ENCODE data around the gene ZNF813. TPM values are rescaled to one million over a fixed set of nuclear protein-coding genes. Genes with fewer than 3 reads are reported as not detected.

The ZNF813 gene
- total RNA-seq, 1 experiment from 2014 or later = not detected

DNA sequence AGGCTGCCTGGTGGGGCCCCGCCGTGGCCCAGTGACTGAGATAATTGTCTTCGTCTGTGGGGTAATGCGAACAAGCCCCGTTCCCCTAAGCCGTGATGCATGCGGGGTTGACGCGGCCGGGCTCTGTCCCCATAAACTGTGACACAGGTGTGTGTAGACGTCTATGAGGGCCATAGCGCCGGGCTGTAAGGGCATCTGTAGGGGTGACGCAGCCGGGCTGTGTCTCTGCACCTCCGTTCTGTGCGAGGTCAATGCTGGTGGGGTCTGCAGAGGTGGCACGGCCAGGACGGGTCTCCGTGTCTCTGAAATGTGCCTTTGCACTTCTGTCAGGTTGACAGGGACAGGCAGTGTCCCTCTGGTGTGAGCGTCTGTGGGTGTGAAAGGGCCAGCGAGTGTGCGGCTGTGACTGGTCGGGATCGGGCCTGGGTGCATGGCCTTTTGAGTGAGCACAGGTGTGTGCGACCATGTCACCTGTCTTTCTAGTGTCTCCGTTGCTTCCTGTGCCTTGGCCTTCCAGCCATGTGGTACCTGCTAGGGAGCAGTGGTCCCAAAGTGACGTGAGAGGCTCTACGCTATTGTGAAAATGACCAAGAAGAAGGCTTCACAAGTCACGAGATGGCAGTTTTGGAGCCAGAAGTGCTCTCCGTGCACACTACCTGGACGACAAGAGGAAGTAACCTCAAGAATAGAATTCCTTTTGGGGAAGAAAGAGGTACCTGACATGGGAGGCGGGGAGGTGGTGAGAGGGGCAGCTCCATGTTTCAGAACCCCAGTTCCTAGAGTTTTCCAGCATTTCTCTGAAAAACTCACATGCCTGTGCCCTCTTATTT, 54.1 kb downstream of the ZNF813 start:
- Histone ChIP-seq H4K20me1 (ENCODE audit: insufficient read depth) (no peaks in the 10 kb centered on the region), H3K9ac (ENCODE audit: low read length) (no peak overlapping the region), H3K9me2 (ENCODE audit: insufficient read depth) (no peaks in the 10 kb centered on the region), H3K9me3 (ENCODE audit: control insufficient read depth in 1 of 2, insufficient read depth in 1 of 2, low read depth in 1 of 2, low read length in 2 of 2) (peaks cover 4 to 10% of the 10 kb centered on the region in 2 experiments; a peak in 2 of 4 replicates), H3K4me1 (ENCODE audit: control insufficient read depth in 1 of 2, insufficient read depth in 2 of 2, low read length in 2 of 2) (no peaks in the 10 kb centered on the region), H2AFZ (ENCODE audit: low read depth, low read length, poor library complexity, severe bottlenecking) (no peak overlapping the region), H3K36me3 (ENCODE audit: control insufficient read depth in 1 of 2, insufficient read depth in 2 of 2, low read length in 2 of 2) (no peaks in the 10 kb centered on the region), H3K4me2 (ENCODE audit: low read length) (no peak overlapping the region), H3K79me2 (ENCODE audit: insufficient read depth, low read length) (no peaks in the 10 kb centered on the region), H3K4me3 (replicated peaks in 1 of 2; ENCODE audit: low read depth in 1 of 2, low read length in 2 of 2) (no peak overlapping the region), H3K27ac (ENCODE audit: low read depth, low read length) (no peak overlapping the region), H3K27me3 (ENCODE audit: insufficient read depth, low read length) (no peaks in the 10 kb centered on the region)
- DNase-seq (ENCODE audit: low read depth, low spot score) = no peak
- ChIA-PET CTCF (no interaction called here), POLR2A (no interaction called here), RAD21 (ENCODE audit: low non-redundant PET in 1 of 2, low total read pairs in 2 of 2, uncharacterized antibody in 2 of 2, unreplicated experiment in 2 of 2) (no interaction called here)
- ATAC-seq = no peak
- no peak for TF ChIP-seq ZFX (IDR thresholded peaks at IDR 0.05)
- no peak for TF ChIP-seq ZNF274 (IDR thresholded peaks at IDR 0.05; ENCODE audit: low read depth, low read length)
- intact Hi-C loops (cut with micrococcal nuclease) = no loop called here
- no TSS peak for BruUV-seq (replicated peaks)

DNA sequence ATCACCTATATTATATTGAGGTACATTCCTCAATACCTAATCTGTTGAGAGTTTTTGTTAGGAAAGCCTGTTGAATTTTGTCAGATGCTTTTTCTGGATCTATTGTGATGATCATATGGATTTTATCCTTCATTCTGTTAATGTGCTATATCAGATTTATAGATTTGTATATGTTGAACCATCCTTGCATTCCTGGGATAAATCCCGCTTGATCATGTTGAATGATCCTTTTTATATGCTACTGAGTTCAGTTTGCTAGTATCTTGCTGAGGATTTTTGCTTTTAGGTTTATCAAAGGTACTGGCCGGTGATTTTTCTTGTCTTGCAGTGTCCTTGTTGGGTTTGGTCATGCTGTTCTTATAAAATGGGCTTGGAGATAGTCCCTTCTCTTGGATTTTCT, 58.4 kb downstream of the ZNF813 start:
- ChIA-PET POLR2A (no interaction called here), RAD21 (ENCODE audit: low non-redundant PET in 1 of 2, low total read pairs in 2 of 2, uncharacterized antibody in 2 of 2, unreplicated experiment in 2 of 2) (no interaction called here), CTCF (no interaction called here)
- Histone ChIP-seq H3K27me3 (ENCODE audit: insufficient read depth, low read length) (no peaks in the 10 kb centered on the region), H3K4me3 (replicated peaks in 1 of 2; ENCODE audit: low read depth in 1 of 2, low read length in 2 of 2) (no peak overlapping the region), H3K4me2 (ENCODE audit: low read length) (no peak overlapping the region), H3K36me3 (ENCODE audit: control insufficient read depth in 1 of 2, insufficient read depth in 2 of 2, low read length in 2 of 2) (no peaks in the 10 kb centered on the region), H3K9me3 (ENCODE audit: control insufficient read depth in 1 of 2, insufficient read depth in 1 of 2, low read depth in 1 of 2, low read length in 2 of 2) (peaks cover 11 to 20% of the 10 kb centered on the region in 2 experiments; a peak in 2 of 4 replicates), H4K20me1 (ENCODE audit: insufficient read depth) (no peaks in the 10 kb centered on the region), H3K4me1 (ENCODE audit: control insufficient read depth in 1 of 2, insufficient read depth in 2 of 2, low read length in 2 of 2) (no peaks in the 10 kb centered on the region), H3K27ac (ENCODE audit: low read depth, low read length) (no peak overlapping the region), H3K9me2 (ENCODE audit: insufficient read depth) (no peaks in the 10 kb centered on the region), H3K79me2 (ENCODE audit: insufficient read depth, low read length) (no peaks in the 10 kb centered on the region), H3K9ac (ENCODE audit: low read length) (no peak overlapping the region), H2AFZ (ENCODE audit: low read depth, low read length, poor library complexity, severe bottlenecking) (no peak overlapping the region)
- DNase-seq (ENCODE audit: low read depth, low spot score) (no peak), ATAC-seq (no peak)
- TF ChIP-seq JUND (IDR thresholded peaks at IDR 0.05) = no peak
- TF ChIP-seq, protein P1, sequence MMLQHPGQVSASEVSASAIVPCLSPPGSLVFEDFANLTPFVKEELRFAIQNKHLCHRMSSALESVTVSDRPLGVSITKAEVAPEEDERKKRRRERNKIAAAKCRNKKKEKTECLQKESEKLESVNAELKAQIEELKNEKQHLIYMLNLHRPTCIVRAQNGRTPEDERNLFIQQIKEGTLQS (IDR thresholded peaks at IDR 0.05) = no peak
- no peak for TF ChIP-seq ZFX (IDR thresholded peaks at IDR 0.05)
- TF ChIP-seq POLR2A (IDR thresholded peaks at IDR 0.05; ENCODE audit: borderline replicate concordance, extremely low read depth, insufficient read depth, insufficient read length) = no peak
- no peak for TF ChIP-seq EZH2 (IDR thresholded peaks at IDR 0.05)
- TF ChIP-seq, protein P2, sequence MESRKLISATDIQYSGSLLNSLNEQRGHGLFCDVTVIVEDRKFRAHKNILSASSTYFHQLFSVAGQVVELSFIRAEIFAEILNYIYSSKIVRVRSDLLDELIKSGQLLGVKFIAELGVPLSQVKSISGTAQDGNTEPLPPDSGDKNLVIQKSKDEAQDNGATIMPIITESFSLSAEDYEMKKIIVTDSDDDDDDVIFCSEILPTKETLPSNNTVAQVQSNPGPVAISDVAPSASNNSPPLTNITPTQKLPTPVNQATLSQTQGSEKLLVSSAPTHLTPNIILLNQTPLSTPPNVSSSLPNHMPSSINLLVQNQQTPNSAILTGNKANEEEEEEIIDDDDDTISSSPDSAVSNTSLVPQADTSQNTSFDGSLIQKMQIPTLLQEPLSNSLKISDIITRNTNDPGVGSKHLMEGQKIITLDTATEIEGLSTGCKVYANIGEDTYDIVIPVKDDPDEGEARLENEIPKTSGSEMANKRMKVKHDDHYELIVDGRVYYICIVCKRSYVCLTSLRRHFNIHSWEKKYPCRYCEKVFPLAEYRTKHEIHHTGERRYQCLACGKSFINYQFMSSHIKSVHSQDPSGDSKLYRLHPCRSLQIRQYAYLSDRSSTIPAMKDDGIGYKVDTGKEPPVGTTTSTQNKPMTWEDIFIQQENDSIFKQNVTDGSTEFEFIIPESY (IDR thresholded peaks at IDR 0.05; ENCODE audit: extremely low read depth, insufficient replicate concordance, low read length) = no peak
- TF ChIP-seq, protein P3, sequence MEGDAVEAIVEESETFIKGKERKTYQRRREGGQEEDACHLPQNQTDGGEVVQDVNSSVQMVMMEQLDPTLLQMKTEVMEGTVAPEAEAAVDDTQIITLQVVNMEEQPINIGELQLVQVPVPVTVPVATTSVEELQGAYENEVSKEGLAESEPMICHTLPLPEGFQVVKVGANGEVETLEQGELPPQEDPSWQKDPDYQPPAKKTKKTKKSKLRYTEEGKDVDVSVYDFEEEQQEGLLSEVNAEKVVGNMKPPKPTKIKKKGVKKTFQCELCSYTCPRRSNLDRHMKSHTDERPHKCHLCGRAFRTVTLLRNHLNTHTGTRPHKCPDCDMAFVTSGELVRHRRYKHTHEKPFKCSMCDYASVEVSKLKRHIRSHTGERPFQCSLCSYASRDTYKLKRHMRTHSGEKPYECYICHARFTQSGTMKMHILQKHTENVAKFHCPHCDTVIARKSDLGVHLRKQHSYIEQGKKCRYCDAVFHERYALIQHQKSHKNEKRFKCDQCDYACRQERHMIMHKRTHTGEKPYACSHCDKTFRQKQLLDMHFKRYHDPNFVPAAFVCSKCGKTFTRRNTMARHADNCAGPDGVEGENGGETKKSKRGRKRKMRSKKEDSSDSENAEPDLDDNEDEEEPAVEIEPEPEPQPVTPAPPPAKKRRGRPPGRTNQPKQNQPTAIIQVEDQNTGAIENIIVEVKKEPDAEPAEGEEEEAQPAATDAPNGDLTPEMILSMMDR (IDR thresholded peaks at IDR 0.05 in 2 of 3, conservative IDR thresholded peaks at IDR 0.05 in 1 of 3; ENCODE audit: borderline replicate concordance in 1 of 3, insufficient read depth in 1 of 3, low read depth in 2 of 3, low read length in 2 of 3) = no peak
- BruUV-seq (replicated peaks) = no TSS peak
- intact Hi-C loops (cut with micrococcal nuclease) = no loop called here
